Stimulated activated CD4-positive, alpha-beta T cell treated with anti-CD3 and anti-CD28 coated beads, Interleukin-15, amount 100 ng/mL, for 24 hours (primary cell): ENCODE results near the gene SCFD2.

Experiments
- DNase-seq: peaks from one replicate; pipeline ENCODE4 v3.0.0-alpha.2; 2020

Gene SCFD2

GRCh38 chr4:52945982-52946381 lies 419.9 kb downstream of the SCFD2 start:
- no peak for DNase-seq

GRCh38 chr4:52945326-52945898 lies 420.4 kb downstream of the SCFD2 start:
- no peak for DNase-seq

GRCh38 chr4:52943677-52944076 lies 422.2 kb downstream of the SCFD2 start:
- DNase-seq: no peak

GRCh38 chr4:52942936-52943335 lies 422.9 kb downstream of the SCFD2 start:
- no peak for DNase-seq

- DNase-seq: no peak
These were observed 424.4 kb downstream of the SCFD2 start for GRCh38 chr4:52941450-52941849.

GRCh38 chr4:52939739-52940138 lies 426.1 kb downstream of the SCFD2 start:
- no peak for DNase-seq

- no peak for DNase-seq
These were observed 426.5 kb downstream of the SCFD2 start for GRCh38 chr4:52939325-52939724.

- DNase-seq: no peak
These were observed 428.0 kb downstream of the SCFD2 start for GRCh38 chr4:52937829-52938228.

GRCh38 chr4:52936729-52937128 lies 429.1 kb downstream of the SCFD2 start:
- no peak for DNase-seq

- no peak for DNase-seq
These were observed 430.5 kb downstream of the SCFD2 start for GRCh38 chr4:52935317-52935716.

- DNase-seq: no peak
These were observed 432.1 kb downstream of the SCFD2 start for GRCh38 chr4:52933738-52934137.

- DNase-seq: no peak
These were observed 433.0 kb downstream of the SCFD2 start for GRCh38 chr4:52932591-52933470.

- no peak for DNase-seq
These were observed 434.6 kb downstream of the SCFD2 start for GRCh38 chr4:52931243-52931642.

GRCh38 chr4:52926196-52926974 lies 439.5 kb downstream of the SCFD2 start:
- DNase-seq: no peak

- no peak for DNase-seq
These were observed 440.3 kb downstream of the SCFD2 start for GRCh38 chr4:52925531-52925968.

GRCh38 chr4:52919461-52919860 lies 446.4 kb downstream of the SCFD2 start:
- DNase-seq: no peak

GRCh38 chr4:52917817-52918216 lies 448.0 kb downstream of the SCFD2 start:
- no peak for DNase-seq

GRCh38 chr4:52915730-52916300 lies 450.0 kb downstream of the SCFD2 start:
- no peak for DNase-seq

- no peak for DNase-seq
These were observed 450.7 kb downstream of the SCFD2 start for GRCh38 chr4:52915191-52915590.

- DNase-seq: no peak
These were observed 451.7 kb downstream of the SCFD2 start for GRCh38 chr4:52914051-52914605.

GRCh38 chr4:52912608-52913007 lies 453.3 kb downstream of the SCFD2 start:
- no peak for DNase-seq

GRCh38 chr4:52911684-52912294 lies 454.1 kb downstream of the SCFD2 start:
- DNase-seq: peak; percentile 84

GRCh38 chr4:52910115-52910514 lies 455.7 kb downstream of the SCFD2 start:
- DNase-seq: no peak
